Measurements from ENCODE around the gene MTMR6. TPM values are rescaled to one million over a fixed set of nuclear protein-coding genes. Genes with fewer than 3 reads are reported as not detected.

MTMR6 gene
- total RNA-seq, 1 experiment from 2014 or later, result 21.5 TPM

- CTCF ChIA-PET, result interaction anchor here (1.4 to 1.7 kb wide), 2 partner anchors 13 to 14 kb away, joined by 4 to 11 read pairs; no protein-coding TSS in a partner anchor
- no peak for TF ChIP-seq CTCF (IDR thresholded peaks at IDR 0.05; ENCODE audit: unreplicated experiment)
- Mint-ChIP-seq H3K36me3 (ENCODE audit: insufficient read depth, unreplicated experiment) (peaks cover 21% of the 10 kb centered on the region), H3K9me3 (ENCODE audit: unreplicated experiment) (no peaks in the 10 kb centered on the region), H3K27ac (ENCODE audit: low read depth, unreplicated experiment) (peak overlapping the region; percentile 85), H3K27me3 (ENCODE audit: insufficient read depth, unreplicated experiment) (peaks cover 6% of the 10 kb centered on the region), H3K4me3 (ENCODE audit: unreplicated experiment) (peak overlapping the region; percentile 89), H3K4me1 (ENCODE audit: insufficient read depth, unreplicated experiment) (peaks cover 21% of the 10 kb centered on the region)
- intact Hi-C loops (cut with micrococcal nuclease), result no loop called here
- POLR2A ChIA-PET, result interaction anchor here (0.6 to 10.9 kb wide), 8 partner anchors 8 to 340 kb away, joined by 3 to 186 read pairs (median 4); partner anchors contain the start of gene MTMR6
- DNase-seq (ENCODE audit: unreplicated experiment), result no peak
- TSS peak; percentile 61 for BruUV-seq (replicated peaks)
Observed at GRCh38 chr13:25300861-25301346, 13.6 kb upstream of the MTMR6 start.

GRCh38 chr13:25295701-25296100, 8.4 kb upstream of the MTMR6 start:
- intact Hi-C loops (cut with micrococcal nuclease), result no loop called here
- Mint-ChIP-seq H3K9me3 (ENCODE audit: unreplicated experiment) (no peaks in the 10 kb centered on the region), H3K36me3 (ENCODE audit: insufficient read depth, unreplicated experiment) (no peaks in the 10 kb centered on the region), H3K27ac (ENCODE audit: low read depth, unreplicated experiment) (no peak overlapping the region), H3K27me3 (ENCODE audit: insufficient read depth, unreplicated experiment) (peaks cover 14% of the 10 kb centered on the region), H3K4me3 (ENCODE audit: unreplicated experiment) (no peak overlapping the region), H3K4me1 (ENCODE audit: insufficient read depth, unreplicated experiment) (no peaks in the 10 kb centered on the region)
- TF ChIP-seq CTCF (IDR thresholded peaks at IDR 0.05; ENCODE audit: unreplicated experiment), result no peak
- no peak for DNase-seq (ENCODE audit: unreplicated experiment)
- ChIA-PET CTCF (interaction anchor here (0.6 kb wide), 1 partner anchor 8 kb away, joined by 3 read pairs; no protein-coding TSS in a partner anchor), POLR2A (no interaction called here)
- no TSS peak for BruUV-seq (replicated peaks)

- Mint-ChIP-seq H3K9me3 (ENCODE audit: unreplicated experiment) (no peaks in the 10 kb centered on the region), H3K36me3 (ENCODE audit: insufficient read depth, unreplicated experiment) (no peaks in the 10 kb centered on the region), H3K4me1 (ENCODE audit: insufficient read depth, unreplicated experiment) (no peaks in the 10 kb centered on the region), H3K4me3 (ENCODE audit: unreplicated experiment) (no peak overlapping the region), H3K27ac (ENCODE audit: low read depth, unreplicated experiment) (no peak overlapping the region), H3K27me3 (ENCODE audit: insufficient read depth, unreplicated experiment) (peaks cover 14% of the 10 kb centered on the region)
- no TSS peak for BruUV-seq (replicated peaks)
- intact Hi-C loops (cut with micrococcal nuclease), result no loop called here
- DNase-seq (ENCODE audit: unreplicated experiment), result no peak
- CTCF ChIA-PET, result no interaction called here
- POLR2A ChIA-PET, result no interaction called here
- no peak for TF ChIP-seq CTCF (IDR thresholded peaks at IDR 0.05; ENCODE audit: unreplicated experiment)
Observed at GRCh38 chr13:25295228-25295627, 7.9 kb upstream of the MTMR6 start.

GRCh38 chr13:25292301-25292700, 5.0 kb upstream of the MTMR6 start:
- no peak for DNase-seq (ENCODE audit: unreplicated experiment)
- ChIA-PET POLR2A (interaction anchor here (1.0 kb wide), 1 partner anchor 9 kb away, joined by 4 read pairs; the partner anchor contains the start of gene NUP58), CTCF (no interaction called here)
- H3K27me3 Mint-ChIP-seq (ENCODE audit: insufficient read depth, unreplicated experiment), result peaks cover 14% of the 10 kb centered on the region
- no peak for TF ChIP-seq CTCF (IDR thresholded peaks at IDR 0.05; ENCODE audit: unreplicated experiment)
- H3K4me3 Mint-ChIP-seq (ENCODE audit: unreplicated experiment), result no peak overlapping the region
- intact Hi-C loops (cut with micrococcal nuclease), result no loop called here
- no peak overlapping the region for H3K27ac Mint-ChIP-seq (ENCODE audit: low read depth, unreplicated experiment)
- no TSS peak for BruUV-seq (replicated peaks)
- H3K4me1 Mint-ChIP-seq (ENCODE audit: insufficient read depth, unreplicated experiment), result no peaks in the 10 kb centered on the region
- H3K36me3 Mint-ChIP-seq (ENCODE audit: insufficient read depth, unreplicated experiment), result peaks cover 3% of the 10 kb centered on the region
- H3K9me3 Mint-ChIP-seq (ENCODE audit: unreplicated experiment), result no peaks in the 10 kb centered on the region
